Measurements from ENCODE around the gene SH3BGR.
A peak's percentile ranks its signal among the peaks of the same experiment; 100 is the strongest.

Gene SH3BGR

GRCh38 chr21:39444421-39445180 is 7.2 kb upstream of the SH3BGR start:
- Histone ChIP-seq H3K4me3 (ENCODE audit: low read depth, low read length) (peak overlapping the region; percentile 95), H3K36me3 (no peaks in the 10 kb centered on the region), H3K27me3 (ENCODE audit: insufficient read depth, low read depth, severe bottlenecking) (no peaks in the 10 kb centered on the region), H3K9me3 (ENCODE audit: severe bottlenecking) (no peaks in the 10 kb centered on the region), H3K27ac (no peak overlapping the region)
- TF ChIP-seq CTCF (IDR thresholded peaks at IDR 0.05; ENCODE audit: low read depth, low read length) = no peak
- DNase-seq = peak; percentile 53

- Histone ChIP-seq H3K36me3 (no peaks in the 10 kb centered on the region), H3K9me3 (ENCODE audit: severe bottlenecking) (no peaks in the 10 kb centered on the region), H3K4me3 (ENCODE audit: low read depth, low read length) (peak within 1 kb of the TSS; percentile 95), H3K27me3 (ENCODE audit: insufficient read depth, low read depth, severe bottlenecking) (no peaks in the 10 kb centered on the region), H3K27ac (peak within 1 kb of the TSS; percentile 82)
- TF ChIP-seq CTCF (IDR thresholded peaks at IDR 0.05; ENCODE audit: low read depth, low read length) = 0 out of 2 replicates have a peak, but pooled peaks have one; percentile 32
- DNase-seq = peak; percentile 96
Observed at GRCh38 chr21:39445321-39446269, 6.2 kb upstream of the SH3BGR start, which contains the start of gene LCA5L. Gene LCA5L, minus strand, starts transcription at chr21:39445778. Its CDS starts 17,285 bp downstream, at chr21:39428493.

GRCh38 chr21:39447264-39447663 is 4.5 kb upstream of the SH3BGR start:
- no peak for DNase-seq
- Histone ChIP-seq H3K9me3 (ENCODE audit: severe bottlenecking) (no peaks in the 10 kb centered on the region), H3K36me3 (no peaks in the 10 kb centered on the region), H3K4me3 (ENCODE audit: low read depth, low read length) (no peak overlapping the region), H3K27ac (no peak overlapping the region), H3K27me3 (ENCODE audit: insufficient read depth, low read depth, severe bottlenecking) (no peaks in the 10 kb centered on the region)
- TF ChIP-seq CTCF (IDR thresholded peaks at IDR 0.05; ENCODE audit: low read depth, low read length) = no peak

- DNase-seq = no peak
- no peaks in the 10 kb centered on the region for H3K9me3 ChIP-seq (ENCODE audit: severe bottlenecking)
- no peak overlapping the region for H3K4me3 ChIP-seq (ENCODE audit: low read depth, low read length)
- no peaks in the 10 kb centered on the region for H3K36me3 ChIP-seq
- no peak overlapping the region for H3K27ac ChIP-seq
- no peak for TF ChIP-seq CTCF (IDR thresholded peaks at IDR 0.05; ENCODE audit: low read depth, low read length)
- H3K27me3 ChIP-seq (ENCODE audit: insufficient read depth, low read depth, severe bottlenecking) = no peaks in the 10 kb centered on the region
Observed at GRCh38 chr21:39452207-39452969, 618 bp downstream of the SH3BGR start.

GRCh38 chr21:39452970-39453342 is 1.2 kb downstream of the SH3BGR start:
- no peak for DNase-seq
- Histone ChIP-seq H3K27ac (no peak overlapping the region), H3K36me3 (no peaks in the 10 kb centered on the region)

More at GRCh38 chr21:39452970-39453342, 1.2 kb downstream of the SH3BGR start:
- no peaks in the 10 kb centered on the region for H3K9me3 ChIP-seq (ENCODE audit: severe bottlenecking)
- TF ChIP-seq CTCF (IDR thresholded peaks at IDR 0.05; ENCODE audit: low read depth, low read length) = no peak
- H3K4me3 ChIP-seq (ENCODE audit: low read depth, low read length) = no peak overlapping the region
- no peaks in the 10 kb centered on the region for H3K27me3 ChIP-seq (ENCODE audit: insufficient read depth, low read depth, severe bottlenecking)

Measured in WERI-Rb-1 (cell line).